ENCODE results near the gene CNTN5.

The CNTN5 gene

GRCh38 chr11:99555486-99555885 is 534.7 kb downstream of the CNTN5 start:
- no CpG with 5 or more reads among the region's 2 CpGs for WGBS (ENCODE audit: extremely low coverage, insufficient coverage, insufficient read length)
- H3K9ac ChIP-seq (ENCODE audit: low read length): no peak overlapping the region

GRCh38 chr11:99565333-99565732 is 544.6 kb downstream of the CNTN5 start:
- Histone ChIP-seq H3K14ac (ENCODE audit: low read length) (no peak overlapping the region), H3K4me2 (ENCODE audit: low read length) (no peak overlapping the region), H4K8ac (ENCODE audit: low read depth, low read length) (no peak overlapping the region), H3K9ac (ENCODE audit: low read length) (no peak overlapping the region), H3K79me1 (ENCODE audit: low read length) (no peaks in the 10 kb centered on the region), H3K4me3 (ENCODE audit: low read depth, low read length) (no peak overlapping the region), H2AFZ (ENCODE audit: insufficient read depth, low read length, poor library complexity) (no peak overlapping the region), H3K9me3 (ENCODE audit: insufficient read depth, low read depth, low read length) (no peaks in the 10 kb centered on the region), H2BK120ac (ENCODE audit: insufficient read depth, low read length, poor library complexity) (no peak overlapping the region), H3K23ac (ENCODE audit: low read length) (no peak overlapping the region), H3K18ac (ENCODE audit: low read length) (no peak overlapping the region), H4K91ac (ENCODE audit: low read depth, low read length) (no peak overlapping the region), H3K4me1 (ENCODE audit: control insufficient read depth in 1 of 2, insufficient read depth in 2 of 2, low read length in 2 of 2) (no peaks in the 10 kb centered on the region), H2AK5ac (ENCODE audit: low read length) (no peak overlapping the region), H3K79me2 (ENCODE audit: control insufficient read depth, insufficient read depth, low read length, poor library complexity) (no peaks in the 10 kb centered on the region), H3K36me3 (ENCODE audit: control insufficient read depth in 1 of 2, insufficient read depth in 2 of 2, low read length in 2 of 2) (no peaks in the 10 kb centered on the region), H4K12ac (ENCODE audit: low read depth, low read length) (no peak overlapping the region), H2BK12ac (ENCODE audit: low read length) (no peak overlapping the region), H2BK5ac (ENCODE audit: low read depth, low read length, poor library complexity) (no peak overlapping the region), H3K4ac (ENCODE audit: low read depth, low read length) (no peak overlapping the region), H3K27ac (ENCODE audit: low read depth, low read length) (no peak overlapping the region), H3K27me3 (ENCODE audit: insufficient read depth, low read length) (no peaks in the 10 kb centered on the region)
- DNase-seq: no peak
- no CpG with 5 or more reads among the region's 1 CpG for WGBS (ENCODE audit: extremely low coverage, insufficient coverage, insufficient read length)

More at GRCh38 chr11:99555486-99555885, 534.7 kb downstream of the CNTN5 start:
- no peak overlapping the region for H4K91ac ChIP-seq (ENCODE audit: low read depth, low read length)
- no peak overlapping the region for H3K23ac ChIP-seq (ENCODE audit: low read length)
- H2AK5ac ChIP-seq (ENCODE audit: low read length): no peak overlapping the region
- no peak overlapping the region for H4K8ac ChIP-seq (ENCODE audit: low read depth, low read length)
- no peak overlapping the region for H3K4me3 ChIP-seq (ENCODE audit: low read depth, low read length)
- no peaks in the 10 kb centered on the region for H3K27me3 ChIP-seq (ENCODE audit: insufficient read depth, low read length)
- no peak overlapping the region for H4K12ac ChIP-seq (ENCODE audit: low read depth, low read length)
- H3K4ac ChIP-seq (ENCODE audit: low read depth, low read length): no peak overlapping the region
- no peaks in the 10 kb centered on the region for H3K79me1 ChIP-seq (ENCODE audit: low read length)
- H3K36me3 ChIP-seq (ENCODE audit: control insufficient read depth in 1 of 2, insufficient read depth in 2 of 2, low read length in 2 of 2): no peaks in the 10 kb centered on the region
- no peak overlapping the region for H3K18ac ChIP-seq (ENCODE audit: low read length)
- no peak overlapping the region for H2AFZ ChIP-seq (ENCODE audit: insufficient read depth, low read length, poor library complexity)
- H3K79me2 ChIP-seq (ENCODE audit: control insufficient read depth, insufficient read depth, low read length, poor library complexity): no peaks in the 10 kb centered on the region
- no peak overlapping the region for H2BK12ac ChIP-seq (ENCODE audit: low read length)
- no peak overlapping the region for H3K4me2 ChIP-seq (ENCODE audit: low read length)
- no peaks in the 10 kb centered on the region for H3K9me3 ChIP-seq (ENCODE audit: insufficient read depth, low read depth, low read length)
- DNase-seq: no peak
- no peak overlapping the region for H3K27ac ChIP-seq (ENCODE audit: low read depth, low read length)
- H2BK120ac ChIP-seq (ENCODE audit: insufficient read depth, low read length, poor library complexity): no peak overlapping the region
- no peak overlapping the region for H2BK5ac ChIP-seq (ENCODE audit: low read depth, low read length, poor library complexity)
- H3K4me1 ChIP-seq (ENCODE audit: control insufficient read depth in 1 of 2, insufficient read depth in 2 of 2, low read length in 2 of 2): no peaks in the 10 kb centered on the region
- no peak overlapping the region for H3K14ac ChIP-seq (ENCODE audit: low read length)

DNA sequence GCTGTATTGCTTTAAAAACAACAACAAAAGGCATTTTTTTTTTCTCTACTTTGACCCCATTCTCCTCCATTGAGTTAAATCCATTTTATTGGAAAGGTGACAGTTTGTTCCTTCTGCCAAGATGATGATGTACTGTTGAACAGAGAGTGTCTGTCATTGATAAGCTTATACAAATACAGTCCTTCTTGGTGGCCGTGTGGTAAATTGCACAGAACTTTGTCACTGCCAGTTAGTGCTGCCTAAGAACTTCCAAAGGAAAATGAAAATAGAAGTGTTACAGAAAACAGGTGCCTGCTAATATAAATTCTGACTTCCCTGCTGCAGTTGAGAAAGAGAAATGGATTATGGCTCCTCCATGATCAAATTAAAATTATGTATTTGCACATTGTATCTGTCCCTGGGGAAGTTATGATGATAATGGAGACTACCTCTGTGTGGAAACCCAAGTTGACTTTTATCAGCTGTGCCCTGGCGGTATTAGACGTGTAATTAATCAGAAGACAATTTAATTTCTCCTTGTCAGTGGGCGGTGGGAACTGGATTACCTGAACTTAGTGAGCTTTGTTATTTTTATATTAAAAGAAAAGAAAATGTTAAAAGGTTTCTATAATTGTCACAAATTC is 546.7 kb downstream of the CNTN5 start:
- Histone ChIP-seq H3K4ac (ENCODE audit: low read depth, low read length) (no peak overlapping the region), H3K79me2 (ENCODE audit: control insufficient read depth, insufficient read depth, low read length, poor library complexity) (no peaks in the 10 kb centered on the region), H3K23ac (ENCODE audit: low read length) (no peak overlapping the region), H3K9ac (ENCODE audit: low read length) (no peak overlapping the region), H3K9me3 (ENCODE audit: insufficient read depth, low read depth, low read length) (no peaks in the 10 kb centered on the region), H3K18ac (ENCODE audit: low read length) (no peak overlapping the region), H4K91ac (ENCODE audit: low read depth, low read length) (no peak overlapping the region), H2AK5ac (ENCODE audit: low read length) (no peak overlapping the region), H3K4me3 (ENCODE audit: low read depth, low read length) (no peak overlapping the region), H3K14ac (ENCODE audit: low read length) (no peak overlapping the region), H2AFZ (ENCODE audit: insufficient read depth, low read length, poor library complexity) (no peak overlapping the region), H3K27me3 (ENCODE audit: insufficient read depth, low read length) (no peaks in the 10 kb centered on the region), H3K36me3 (ENCODE audit: control insufficient read depth in 1 of 2, insufficient read depth in 2 of 2, low read length in 2 of 2) (no peaks in the 10 kb centered on the region), H4K12ac (ENCODE audit: low read depth, low read length) (no peak overlapping the region), H3K4me2 (ENCODE audit: low read length) (no peak overlapping the region), H3K27ac (ENCODE audit: low read depth, low read length) (no peak overlapping the region), H3K4me1 (ENCODE audit: control insufficient read depth in 1 of 2, insufficient read depth in 2 of 2, low read length in 2 of 2) (no peaks in the 10 kb centered on the region), H2BK5ac (ENCODE audit: low read depth, low read length, poor library complexity) (no peak overlapping the region), H2BK120ac (ENCODE audit: insufficient read depth, low read length, poor library complexity) (no peak overlapping the region), H2BK12ac (ENCODE audit: low read length) (no peak overlapping the region), H4K8ac (ENCODE audit: low read depth, low read length) (no peak overlapping the region), H3K79me1 (ENCODE audit: low read length) (no peaks in the 10 kb centered on the region)
- no CpG with 5 or more reads among the region's 4 CpGs for WGBS (ENCODE audit: extremely low coverage, insufficient coverage, insufficient read length)
- DNase-seq: no peak

GRCh38 chr11:99568808-99569207 is 548.1 kb downstream of the CNTN5 start:
- H3K9ac ChIP-seq (ENCODE audit: low read length): no peak overlapping the region
- H2BK5ac ChIP-seq (ENCODE audit: low read depth, low read length, poor library complexity): no peak overlapping the region
- no peak overlapping the region for H3K14ac ChIP-seq (ENCODE audit: low read length)
- no peak overlapping the region for H2BK12ac ChIP-seq (ENCODE audit: low read length)
- no peaks in the 10 kb centered on the region for H3K79me1 ChIP-seq (ENCODE audit: low read length)
- H2AFZ ChIP-seq (ENCODE audit: insufficient read depth, low read length, poor library complexity): no peak overlapping the region
- H3K27ac ChIP-seq (ENCODE audit: low read depth, low read length): no peak overlapping the region
- no CpG with 5 or more reads among the region's 1 CpG for WGBS (ENCODE audit: extremely low coverage, insufficient coverage, insufficient read length)
- H4K91ac ChIP-seq (ENCODE audit: low read depth, low read length): no peak overlapping the region
- H4K12ac ChIP-seq (ENCODE audit: low read depth, low read length): no peak overlapping the region
- H3K4ac ChIP-seq (ENCODE audit: low read depth, low read length): no peak overlapping the region
- no peaks in the 10 kb centered on the region for H3K27me3 ChIP-seq (ENCODE audit: insufficient read depth, low read length)
- H3K9me3 ChIP-seq (ENCODE audit: insufficient read depth, low read depth, low read length): no peaks in the 10 kb centered on the region
- H3K4me3 ChIP-seq (ENCODE audit: low read depth, low read length): no peak overlapping the region
- H3K4me1 ChIP-seq (ENCODE audit: control insufficient read depth in 1 of 2, insufficient read depth in 2 of 2, low read length in 2 of 2): no peaks in the 10 kb centered on the region
- no peak overlapping the region for H2AK5ac ChIP-seq (ENCODE audit: low read length)
- DNase-seq: no peak
- H3K36me3 ChIP-seq (ENCODE audit: control insufficient read depth in 1 of 2, insufficient read depth in 2 of 2, low read length in 2 of 2): no peaks in the 10 kb centered on the region
- no peak overlapping the region for H4K8ac ChIP-seq (ENCODE audit: low read depth, low read length)
- no peak overlapping the region for H2BK120ac ChIP-seq (ENCODE audit: insufficient read depth, low read length, poor library complexity)
- no peaks in the 10 kb centered on the region for H3K79me2 ChIP-seq (ENCODE audit: control insufficient read depth, insufficient read depth, low read length, poor library complexity)
- no peak overlapping the region for H3K23ac ChIP-seq (ENCODE audit: low read length)
- no peak overlapping the region for H3K4me2 ChIP-seq (ENCODE audit: low read length)
- no peak overlapping the region for H3K18ac ChIP-seq (ENCODE audit: low read length)
